GM12878 (cell line): ENCODE data around the gene PLXND1. TPM values are rescaled to one million over a fixed set of nuclear protein-coding genes. Genes with fewer than 3 reads are reported as not detected.

ENCODE experiments used
- ATAC-seq: fragments of 200-7000 bp; cut with Tn5 transposase; 3 replicates; pipeline ENCODE4 v1.9.1; 2020; ENCODE audit warnings: mild to moderate bottlenecking, moderate library complexity
- BruUV-seq: library from RNA; stranded (reverse); fragments of 400-500 nt; replicated peaks from 2 replicates; lab custom pipeline; 2021; lab: Mats Ljungman, UMichigan
- CTCF ChIA-PET: fragments of 300-600 bp; sonication (Branson Sonifier 250); formaldehyde crosslinking; extraction: SDS; loops from one replicate; lab custom pipeline; 2021; ENCODE audit warnings: inconsistent platforms; lab: Yijun Ruan, JAX
- POLR2A ChIA-PET: fragments of 350-600 bp; formaldehyde crosslinking; extraction: SDS; loops from one replicate; lab custom pipeline; 2021; ENCODE audit warnings: inconsistent platforms; lab: Charles Lee
- RAD21 ChIA-PET: fragments of 300-600 bp; sonication (Branson Sonifier 250); formaldehyde crosslinking; loops from one replicate; lab custom pipeline; 2023; ENCODE audit warnings: antibody characterized with exemption; ENCODE audit not compliant: unreplicated experiment; lab: Charles Lee
- SMC1A ChIA-PET: fragments of 300-600 bp; sonication (Branson Sonifier 250); formaldehyde crosslinking; loops from one replicate; lab custom pipeline; 2023; ENCODE audit not compliant: unreplicated experiment, uncharacterized antibody; lab: Charles Lee
- DNase-seq: peaks from one replicate; pipeline ENCODE4 v3.0.0-alpha.2; 2011; ENCODE audit warnings: low read depth, low spot score
- FAIRE-seq: peaks from 3 replicates; lab custom pipeline; 2011; peaks lifted over from hg19 to GRCh38; lab: Jason Lieb, UNC
- H2AFZ ChIP-seq: 2 replicates; pipeline ENCODE4 v1.6.0; 2011; ENCODE audit warnings: low read depth, low read length, control low read depth; ENCODE audit not compliant: control insufficient read depth
- H3K27ac ChIP-seq: 2 replicates; pipeline ENCODE4 v1.5.1; 2011; ENCODE audit warnings: control low read depth; ENCODE audit not compliant: control insufficient read depth, insufficient read depth
- H3K27me3 ChIP-seq, 2 experiments: replicated peaks in 1 of 2; 2 replicates each; pipeline versions ENCODE4 v1.6.0 to v1.6.1; 2011; ENCODE audit warnings: low read length in 1 of 2; ENCODE audit not compliant: control insufficient read depth in 2 of 2, insufficient read depth in 2 of 2
- H3K36me3 ChIP-seq, 2 experiments: 2 replicates each; pipeline ENCODE4 v1.5.1; 2011; ENCODE audit warnings: low read length in 1 of 2; ENCODE audit not compliant: control insufficient read depth in 2 of 2, insufficient read depth in 2 of 2
- H3K4me1 ChIP-seq: 2 replicates; pipeline ENCODE4 v1.6.1; 2011; ENCODE audit warnings: mild to moderate bottlenecking, low read length, moderate library complexity, mixed read lengths; ENCODE audit not compliant: control insufficient read depth, insufficient read depth
- H3K4me2 ChIP-seq: 2 replicates; pipeline ENCODE4 v1.6.0; 2011; ENCODE audit warnings: control low read depth; ENCODE audit not compliant: control insufficient read depth, insufficient read depth
- H3K4me3 ChIP-seq: fragments of 200-600 bp; sonication (generic); 2 replicates; pipeline ENCODE4 v1.5.1; 2016
- H3K79me2 ChIP-seq: 2 replicates; pipeline ENCODE4 v1.6.0; 2011; ENCODE audit warnings: low read length; ENCODE audit not compliant: control insufficient read depth, insufficient read depth
- H3K9ac ChIP-seq: 2 replicates; pipeline ENCODE4 v1.8.0; 2011; ENCODE audit warnings: low read length, control low read depth, mixed read lengths; ENCODE audit not compliant: control insufficient read depth, insufficient read depth
- H3K9me3 ChIP-seq: replicated peaks from 3 replicates; pipeline ENCODE4 v1.5.1; 2011; ENCODE audit warnings: mild to moderate bottlenecking, low read length; ENCODE audit not compliant: control insufficient read depth, insufficient read depth
- H4K20me1 ChIP-seq: 2 replicates; pipeline ENCODE4 v1.6.0; 2011; ENCODE audit not compliant: control insufficient read depth, insufficient read depth
- ATF3 ChIP-seq: IDR thresholded peaks from 2 replicates; pipeline ENCODE4 v1.6.1; 2011; ENCODE audit warnings: low read depth, mild to moderate bottlenecking, low read length, moderate library complexity, borderline replicate concordance; ENCODE audit errors: extremely low read depth
- ATF7 ChIP-seq: fragments of 450-650 bp; IDR thresholded peaks from 2 replicates; pipeline ENCODE4 v1.6.1; 2016; ENCODE audit warnings: low read depth, mild to moderate bottlenecking
- BACH1 ChIP-seq: fragments of 450-650 bp; IDR thresholded peaks from 2 replicates; pipeline ENCODE4 v1.6.1; 2017; ENCODE audit warnings: mild to moderate bottlenecking, borderline replicate concordance
- BRCA1 ChIP-seq: IDR thresholded peaks from 2 replicates; pipeline ENCODE4 v1.6.1; 2011; ENCODE audit warnings: low read depth, low read length, improper control_type of control experiment
- CBFB ChIP-seq: IDR thresholded peaks from 2 replicates; pipeline ENCODE4 v1.6.1; 2016; ENCODE audit warnings: antibody characterized with exemption, low read depth
- ELK1 ChIP-seq: IDR thresholded peaks from 2 replicates; pipeline ENCODE4 v1.6.1; 2012; ENCODE audit warnings: low read depth, low read length, improper control_type of control experiment
- EP300 ChIP-seq, 2 experiments: fragments of 150-350 bp in 1 of 2; IDR thresholded peaks; 2 replicates each; pipeline ENCODE4 v1.6.1; 2011 to 2012; ENCODE audit warnings: low read depth in 2 of 2, low read length in 2 of 2, borderline replicate concordance in 1 of 2, improper control_type of control experiment in 1 of 2, inconsistent platforms in 1 of 2; ENCODE audit not compliant: control insufficient read depth in 1 of 2
- ESRRA ChIP-seq: IDR thresholded peaks from 2 replicates; pipeline ENCODE4 v1.6.1; 2012; ENCODE audit warnings: mild to moderate bottlenecking, low read length, improper control_type of control experiment
- NR2C2 ChIP-seq: IDR thresholded peaks from 2 replicates; pipeline ENCODE4 v1.6.1; 2011; ENCODE audit warnings: borderline replicate concordance, low read depth; ENCODE audit not compliant: control insufficient read depth, insufficient read length
- PAX8 ChIP-seq: fragments of 450-650 bp; IDR thresholded peaks from 2 replicates; pipeline ENCODE4 v1.6.1; 2017; ENCODE audit warnings: mild to moderate bottlenecking, moderate library complexity
- POU2F2 ChIP-seq: IDR thresholded peaks from 3 replicates; pipeline ENCODE4 v1.6.1; 2011; ENCODE audit warnings: low read depth, mild to moderate bottlenecking, low read length, borderline replicate concordance
- SP1 ChIP-seq: IDR thresholded peaks from one replicate; pipeline ENCODE4 v1.6.1; 2011; ENCODE audit warnings: low read depth, low read length
- ZNF217 ChIP-seq: fragments of 450-650 bp; IDR thresholded peaks from 2 replicates; pipeline ENCODE4 v1.6.1; 2017; ENCODE audit warnings: antibody characterized with exemption, mild to moderate bottlenecking
- ZNF622 ChIP-seq: fragments of 450-650 bp; IDR thresholded peaks from 2 replicates; pipeline ENCODE4 v1.6.1; 2017; ENCODE audit warnings: mild to moderate bottlenecking, inconsistent platforms
- WGBS: methylation state at CpG from one replicate; pipeline ENCODE4 v1.1.6; 2016; ENCODE audit warnings: low lambda C conversion rate; ENCODE audit not compliant: insufficient replicate concordance, insufficient coverage; ENCODE audit errors: missing lambda C conversion rate; 5-methylcytosine and 5-hydroxymethylcytosine counted together
- in situ Hi-C: fragments of 300-500 bp; cut with MboI; formaldehyde crosslinking; loops from 9 replicates; pipeline ENCODE4 v1.14.3; 2018; ENCODE audit warnings: mixed read lengths
- intact Hi-C: fragments of 100-400 bp; cut with micrococcal nuclease; formaldehyde crosslinking; loops from one replicate; pipeline ENCODE4 v1.14.2; 2022; ENCODE audit not compliant: unreplicated experiment
- polyA plus RNA-seq, 11 experiments: library from polyadenylated mRNA; depleted of rRNA in 4 of 11; unstranded in 6 of 11; stranded (reverse) in 5 of 11; fragments of >200 nt; fragmentation: Nextera tagmentation in 4 of 11; fragmentation: Illumina TruSeq in 1 of 11; extraction: Ambion mirVana in 4 of 11; extraction: Trizol in 1 of 11; gene quantifications; 1 replicate in 1 of 11; 2 replicates in 10 of 11; pipeline versions ENCODE4 v1.2.1 to v1.2.3, GENCODE V29; 2011 to 2016; ENCODE audit warnings: inconsistent platforms in 2 of 11, missing spikeins in 2 of 11, low read depth in 1 of 11
- total RNA-seq, 4 experiments: library from RNA; depleted of rRNA in 3 of 4; stranded (reverse); fragments of >200 nt in 3 of 4; fragmentation: Illumina TruSeq in 1 of 4; extraction: Trizol in 1 of 4; gene quantifications; 2 replicates each; pipeline versions ENCODE4 v1.2.1 to v1.2.3, GENCODE V29; 2013 to 2021
- TF ChIP-seq, protein P1 (sequence below): fragments of 450-650 bp; IDR thresholded peaks from 2 replicates; pipeline ENCODE4 v1.6.1; 2017; ENCODE audit warnings: antibody characterized with exemption, mild to moderate bottlenecking, moderate library complexity
- TF ChIP-seq, protein P2 (sequence below): IDR thresholded peaks from 2 replicates; pipeline ENCODE4 v1.6.1; 2012; ENCODE audit warnings: low read depth, low read length, improper control_type of control experiment

PLXND1 gene
- total and polyA plus RNA-seq, 10 of the 15 experiments (the other 5 are each of a cell fraction or from before 2014, with no cell fraction given) = 0.01 to 2.3 (median 0.72) TPM; not detected in 7

- TF ChIP-seq, protein P1, sequence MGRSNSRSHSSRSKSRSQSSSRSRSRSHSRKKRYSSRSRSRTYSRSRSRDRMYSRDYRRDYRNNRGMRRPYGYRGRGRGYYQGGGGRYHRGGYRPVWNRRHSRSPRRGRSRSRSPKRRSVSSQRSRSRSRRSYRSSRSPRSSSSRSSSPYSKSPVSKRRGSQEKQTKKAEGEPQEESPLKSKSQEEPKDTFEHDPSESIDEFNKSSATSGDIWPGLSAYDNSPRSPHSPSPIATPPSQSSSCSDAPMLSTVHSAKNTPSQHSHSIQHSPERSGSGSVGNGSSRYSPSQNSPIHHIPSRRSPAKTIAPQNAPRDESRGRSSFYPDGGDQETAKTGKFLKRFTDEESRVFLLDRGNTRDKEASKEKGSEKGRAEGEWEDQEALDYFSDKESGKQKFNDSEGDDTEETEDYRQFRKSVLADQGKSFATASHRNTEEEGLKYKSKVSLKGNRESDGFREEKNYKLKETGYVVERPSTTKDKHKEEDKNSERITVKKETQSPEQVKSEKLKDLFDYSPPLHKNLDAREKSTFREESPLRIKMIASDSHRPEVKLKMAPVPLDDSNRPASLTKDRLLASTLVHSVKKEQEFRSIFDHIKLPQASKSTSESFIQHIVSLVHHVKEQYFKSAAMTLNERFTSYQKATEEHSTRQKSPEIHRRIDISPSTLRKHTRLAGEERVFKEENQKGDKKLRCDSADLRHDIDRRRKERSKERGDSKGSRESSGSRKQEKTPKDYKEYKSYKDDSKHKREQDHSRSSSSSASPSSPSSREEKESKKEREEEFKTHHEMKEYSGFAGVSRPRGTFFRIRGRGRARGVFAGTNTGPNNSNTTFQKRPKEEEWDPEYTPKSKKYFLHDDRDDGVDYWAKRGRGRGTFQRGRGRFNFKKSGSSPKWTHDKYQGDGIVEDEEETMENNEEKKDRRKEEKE = no peak
- TF ChIP-seq BACH1 (no peak), ZNF217 (no peak), ESRRA (no peak), SP1 (no peak)
- TF ChIP-seq, all 136 proteins: peak for 0
Measured at GRCh38 chr3:129598000-129598381, 8.5 kb downstream of the PLXND1 start (continued).

- Histone ChIP-seq H3K9ac (no peak overlapping the region), H4K20me1 (no peaks in the 10 kb centered on the region), H3K4me1 (peaks cover 4% of the 10 kb centered on the region), H3K4me2 (no peak overlapping the region), H3K79me2 (no peaks in the 10 kb centered on the region), H2AFZ (no peak overlapping the region), H3K36me3 (no peaks in the 10 kb centered on the region), H3K27me3 (peaks cover 0 to 4% of the 10 kb centered on the region in 2 experiments; a peak in 3 of 4 replicates), H3K27ac (no peak overlapping the region), H3K4me3 (no peak overlapping the region), H3K9me3 (no peaks in the 10 kb centered on the region)
- ATAC-seq (no peak), FAIRE-seq (no peak), DNase-seq (no peak)
- POLR2A ChIA-PET = no interaction called here
- SMC1A ChIA-PET = no interaction called here
- BruUV-seq = no TSS peak
- 41% methylated on average over 31 of the region's 31 CpGs for WGBS
- in situ Hi-C loops = no loop called here
- CTCF ChIA-PET = interaction anchor here (1.1 to 1.4 kb wide), 3 partner anchors 93 to 214 kb away, joined by 3 to 5 read pairs (median 3); no protein-coding TSS in a partner anchor
- intact Hi-C loops = no loop called here
- RAD21 ChIA-PET = no interaction called here
- TF ChIP-seq BRCA1 (no peak), PAX8 (no peak), EP300 (IDR thresholded peaks at IDR 0.05; ENCODE audit: borderline replicate concordance in 1 of 2, control insufficient read depth in 1 of 2, low read depth in 2 of 2, low read length in 2 of 2) (no peak), ZNF622 (no peak), CBFB (no peak), NR2C2 (no peak), ELK1 (no peak), POU2F2 (no peak), ATF3 (no peak), ATF7 (no peak)
- TF ChIP-seq, protein P2, sequence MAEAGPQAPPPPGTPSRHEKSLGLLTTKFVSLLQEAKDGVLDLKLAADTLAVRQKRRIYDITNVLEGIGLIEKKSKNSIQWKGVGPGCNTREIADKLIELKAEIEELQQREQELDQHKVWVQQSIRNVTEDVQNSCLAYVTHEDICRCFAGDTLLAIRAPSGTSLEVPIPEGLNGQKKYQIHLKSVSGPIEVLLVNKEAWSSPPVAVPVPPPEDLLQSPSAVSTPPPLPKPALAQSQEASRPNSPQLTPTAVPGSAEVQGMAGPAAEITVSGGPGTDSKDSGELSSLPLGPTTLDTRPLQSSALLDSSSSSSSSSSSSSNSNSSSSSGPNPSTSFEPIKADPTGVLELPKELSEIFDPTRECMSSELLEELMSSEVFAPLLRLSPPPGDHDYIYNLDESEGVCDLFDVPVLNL = no peak
Measured at GRCh38 chr3:129597087-129597999, 9.1 kb downstream of the PLXND1 start.
